Nasal cavity respiratory epithelium epithelial cell of viscerocranial mucosa (primary cell): ENCODE measurements around the gene OR13J1. TPM values are rescaled to one million over a fixed set of nuclear protein-coding genes. Genes with fewer than 3 reads are reported as not detected.

Source experiments
- total RNA-seq: library from RNA; depleted of rRNA; stranded (reverse); fragments of >200 nt; gene quantifications from 2 replicates; pipeline ENCODE4 v1.2.3, GENCODE V29; 2014

Gene OR13J1, protein sequence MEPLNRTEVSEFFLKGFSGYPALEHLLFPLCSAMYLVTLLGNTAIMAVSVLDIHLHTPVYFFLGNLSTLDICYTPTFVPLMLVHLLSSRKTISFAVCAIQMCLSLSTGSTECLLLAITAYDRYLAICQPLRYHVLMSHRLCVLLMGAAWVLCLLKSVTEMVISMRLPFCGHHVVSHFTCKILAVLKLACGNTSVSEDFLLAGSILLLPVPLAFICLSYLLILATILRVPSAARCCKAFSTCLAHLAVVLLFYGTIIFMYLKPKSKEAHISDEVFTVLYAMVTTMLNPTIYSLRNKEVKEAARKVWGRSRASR
- not detected in 2 replicates for total RNA-seq

GRCh38 chr9:35870351-35870923, at the start of gene OR13J1:
OR13J1 (minus strand) TSS chr9:35870401; CDS start chr9:35870401, 0 bp downstream.

DNA sequence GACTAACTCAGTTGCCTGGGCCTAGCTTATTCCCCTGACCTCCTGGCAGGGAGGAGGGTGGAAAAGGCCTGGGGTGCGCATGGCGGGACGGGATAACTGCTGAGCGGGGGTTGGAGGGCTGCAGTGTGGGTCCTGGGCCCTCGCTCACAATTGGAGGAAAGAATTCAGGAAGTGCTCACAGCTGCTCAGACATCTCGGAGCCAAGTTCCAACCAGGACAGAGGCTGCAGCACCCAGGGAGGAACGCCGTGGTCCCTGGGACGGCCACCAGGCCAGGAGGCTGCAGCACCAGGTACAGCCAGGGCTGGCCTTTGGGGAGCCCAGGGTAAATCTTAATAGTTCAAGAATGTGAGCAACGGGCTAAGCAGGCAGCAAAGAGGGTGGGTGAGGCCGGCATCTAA, 39.1 kb upstream of the OR13J1 start, which contains the start of gene SPAAR:
Gene SPAAR, plus strand, starts transcription at position 217 of the 400 bp plus-strand sequence. CDS start 974 bp downstream, outside the sequence.

DNA sequence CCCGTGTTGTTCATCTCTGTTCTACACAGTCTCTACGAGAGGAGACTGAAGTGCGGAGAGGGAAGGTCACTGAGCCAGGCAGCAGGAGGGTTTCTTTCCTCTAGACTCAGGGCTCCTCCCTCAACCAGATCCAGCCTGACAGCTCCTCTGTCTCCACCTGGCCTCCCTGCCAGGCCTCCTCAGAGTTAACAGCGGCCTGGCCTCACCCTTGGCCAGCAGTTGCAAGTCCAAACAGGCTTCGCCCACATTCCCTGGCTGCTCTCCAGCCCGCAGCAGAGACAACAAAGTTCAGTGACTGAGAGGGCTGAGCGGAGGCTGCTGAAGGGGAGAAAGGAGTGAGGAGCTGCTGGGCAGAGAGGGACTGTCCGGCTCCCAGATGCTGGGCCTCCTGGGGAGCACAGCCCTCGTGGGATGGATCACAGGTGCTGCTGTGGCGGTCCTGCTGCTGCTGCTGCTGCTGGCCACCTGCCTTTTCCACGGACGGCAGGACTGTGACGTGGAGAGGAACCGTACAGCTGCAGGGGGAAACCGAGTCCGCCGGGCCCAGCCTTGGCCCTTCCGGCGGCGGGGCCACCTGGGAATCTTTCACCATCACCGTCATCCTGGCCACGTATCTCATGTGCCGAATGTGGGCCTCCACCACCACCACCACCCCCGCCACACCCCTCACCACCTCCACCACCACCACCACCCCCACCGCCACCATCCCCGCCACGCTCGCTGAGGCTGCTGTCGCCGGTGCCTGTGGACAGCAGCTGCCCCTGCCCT, 35.9 kb upstream of the OR13J1 start, which contains the start of gene HRCT1:
Gene HRCT1, plus strand, starts transcription at position 291 of the 768 bp plus-strand sequence. Its CDS starts 86 bp downstream, at position 377.

GRCh38 chr9:35829084-35829763, 41.0 kb downstream of the OR13J1 start, which contains the start of gene TMEM8B:
TMEM8B (plus strand) TSS chr9:35829228; CDS start chr9:35829448, 220 bp downstream.

DNA sequence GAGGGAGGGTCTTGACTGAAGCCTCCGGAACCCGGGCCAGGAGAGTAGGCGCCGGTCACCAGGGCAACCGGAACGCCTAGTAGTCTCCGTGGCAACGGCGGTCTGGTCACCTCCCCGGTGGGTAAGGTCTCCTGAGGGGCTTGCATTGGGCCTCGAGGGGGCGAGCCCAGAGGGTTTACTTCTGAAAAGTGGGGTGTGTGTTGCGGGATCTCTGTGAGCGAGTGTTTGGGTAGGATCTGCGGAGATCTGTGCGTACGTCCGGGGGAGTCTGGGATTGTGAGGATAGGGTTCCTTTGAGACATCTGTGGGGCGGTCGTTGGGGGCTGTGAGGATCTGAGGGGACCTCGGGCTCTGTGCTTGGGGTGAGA, 41.5 kb downstream of the OR13J1 start, which contains the start of gene FAM221B:
Gene FAM221B, minus strand, starts transcription at position 17 of the 368 bp plus-strand sequence. CDS start 2,571 bp downstream, outside the sequence.

Other genes starting within 250 kb of the OR13J1 start
- gene SIT1, start 219.5 kb downstream of the OR13J1 start, total RNA-seq, result not detected in 2 replicates
- 18,537 and 104,493 TPM in 2 replicates for gene RMRP, start 212.4 kb downstream of the OR13J1 start, total RNA-seq
- 6.7 and 14.4 TPM in 2 replicates for gene CCDC107, start 212.1 kb downstream of the OR13J1 start, total RNA-seq
- 0.07 and 0.34 TPM in 2 replicates for gene ARHGEF39, start 205.2 kb downstream of the OR13J1 start, total RNA-seq
- gene CA9, start 196.5 kb downstream of the OR13J1 start, total RNA-seq, result 0.68 and 7.5 TPM in 2 replicates
- 35.1 and 43.1 TPM in 2 replicates for gene TPM2, start 180.5 kb downstream of the OR13J1 start, total RNA-seq
- 83.7 and 230 TPM in 2 replicates for gene TLN1, start 138.2 kb downstream of the OR13J1 start, total RNA-seq
- gene CREB3, start 137.7 kb downstream of the OR13J1 start, total RNA-seq, result 39.5 and 50.9 TPM in 2 replicates
- gene GBA2, start 121.2 kb downstream of the OR13J1 start, total RNA-seq, result 36.6 and 41.6 TPM in 2 replicates
- 17.1 and 25.6 TPM in 2 replicates for gene RGP1, start 121.1 kb downstream of the OR13J1 start, total RNA-seq
- not detected in 2 replicates for gene MSMP, start 116.1 kb downstream of the OR13J1 start, total RNA-seq
- gene NPR2, start 78.8 kb downstream of the OR13J1 start, total RNA-seq, result 4.1 and 15.9 TPM in 2 replicates
- gene SPAG8, start 58.1 kb downstream of the OR13J1 start, total RNA-seq, result 0.14 TPM in 1 of 2 replicates, not detected in the other
- gene HINT2, start 55.4 kb downstream of the OR13J1 start, total RNA-seq, result 13.0 and 21.2 TPM in 2 replicates
- gene FAM221B, start 41.7 kb downstream of the OR13J1 start, total RNA-seq, result not detected in 2 replicates
- gene TMEM8B, start 41.2 kb downstream of the OR13J1 start, total RNA-seq, result 0.68 and 5.8 TPM in 2 replicates
- 0.28 and 0.34 TPM in 2 replicates for gene HRCT1, start 35.8 kb upstream of the OR13J1 start, total RNA-seq
- 0.07 TPM in 1 of 2 replicates, not detected in the other for gene SPAAR, start 39.1 kb upstream of the OR13J1 start, total RNA-seq
- gene OR2S2, start 87.8 kb upstream of the OR13J1 start, total RNA-seq, result not detected in 2 replicates
- 1.4 and 2.0 TPM in 2 replicates for gene RECK, start 166.5 kb upstream of the OR13J1 start, total RNA-seq